Glutamatergic neuron (in vitro differentiated cells): ENCODE results near the gene RND3. TPM values are rescaled to one million over a fixed set of nuclear protein-coding genes. Genes with fewer than 3 reads are reported as not detected.
A peak's percentile ranks its signal among the peaks of the same experiment; 100 is the strongest.

Experiments used
- DNase-seq: peaks from one replicate; pipeline ENCODE4 v3.0.0; 2022
- H3K27ac Mint-ChIP-seq: one replicate; pipeline ENCODE4 v1.8.0; 2020; ENCODE audit warnings: mild to moderate bottlenecking, mixed read lengths, inconsistent platforms; ENCODE audit not compliant: unreplicated experiment
- H3K27me3 Mint-ChIP-seq: one replicate; pipeline ENCODE4 v1.8.0; 2020; ENCODE audit warnings: mild to moderate bottlenecking, moderate library complexity, mixed read lengths, inconsistent platforms; ENCODE audit not compliant: unreplicated experiment
- H3K36me3 Mint-ChIP-seq: one replicate; pipeline ENCODE4 v1.8.0; 2020; ENCODE audit warnings: mild to moderate bottlenecking, mixed read lengths, inconsistent platforms; ENCODE audit not compliant: unreplicated experiment
- H3K4me1 Mint-ChIP-seq: one replicate; pipeline ENCODE4 v1.8.0; 2020; ENCODE audit warnings: mild to moderate bottlenecking, low read depth, mixed read lengths, inconsistent platforms; ENCODE audit not compliant: unreplicated experiment
- H3K4me3 Mint-ChIP-seq: one replicate; pipeline ENCODE4 v1.8.0; 2020; ENCODE audit warnings: mild to moderate bottlenecking, mixed read lengths, inconsistent platforms; ENCODE audit not compliant: unreplicated experiment
- H3K9me3 Mint-ChIP-seq: one replicate; pipeline ENCODE4 v1.8.0; 2020; ENCODE audit warnings: mild to moderate bottlenecking, moderate library complexity, mixed read lengths, inconsistent platforms; ENCODE audit not compliant: unreplicated experiment
- total RNA-seq: library from RNA; stranded (reverse); fragmentation: NEBNext Ultra II Directional; extraction: Animal tissue kit (Norgen Biotek cat#: 25700); gene quantifications from one replicate; pipeline ENCODE4 v1.2.1, GENCODE V29; 2021; ENCODE audit not compliant: unreplicated experiment
- TF ChIP-seq, protein P1 (sequence below): fragments of 200-600 bp; sonication (generic); IDR thresholded peaks from one replicate; pipeline ENCODE4 v1.5.0; 2021; ENCODE audit not compliant: partially characterized antibody, unreplicated experiment

RND3 gene
- total RNA-seq, 1 donor from 2014 or later, result 49.0 TPM

DNA sequence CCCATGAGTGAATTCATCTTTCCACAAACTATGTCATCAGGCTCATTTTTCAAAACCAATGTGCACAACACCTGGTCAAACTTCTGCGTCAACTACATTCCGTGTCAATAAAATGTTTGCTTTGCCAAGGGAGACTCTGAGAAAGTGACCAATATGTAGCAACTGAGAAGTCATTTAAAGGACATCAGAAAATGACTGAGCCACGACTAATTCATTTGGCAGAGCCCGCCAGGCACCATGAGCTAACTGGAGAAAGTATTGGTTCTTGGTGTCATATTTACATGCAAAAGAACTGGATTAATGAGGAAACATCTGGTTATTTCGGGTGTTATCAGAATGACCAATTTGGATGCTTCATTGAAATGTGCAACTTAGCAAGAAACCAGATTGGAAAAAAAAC, 7.2 kb downstream of the RND3 start:
- TF ChIP-seq, protein P1, sequence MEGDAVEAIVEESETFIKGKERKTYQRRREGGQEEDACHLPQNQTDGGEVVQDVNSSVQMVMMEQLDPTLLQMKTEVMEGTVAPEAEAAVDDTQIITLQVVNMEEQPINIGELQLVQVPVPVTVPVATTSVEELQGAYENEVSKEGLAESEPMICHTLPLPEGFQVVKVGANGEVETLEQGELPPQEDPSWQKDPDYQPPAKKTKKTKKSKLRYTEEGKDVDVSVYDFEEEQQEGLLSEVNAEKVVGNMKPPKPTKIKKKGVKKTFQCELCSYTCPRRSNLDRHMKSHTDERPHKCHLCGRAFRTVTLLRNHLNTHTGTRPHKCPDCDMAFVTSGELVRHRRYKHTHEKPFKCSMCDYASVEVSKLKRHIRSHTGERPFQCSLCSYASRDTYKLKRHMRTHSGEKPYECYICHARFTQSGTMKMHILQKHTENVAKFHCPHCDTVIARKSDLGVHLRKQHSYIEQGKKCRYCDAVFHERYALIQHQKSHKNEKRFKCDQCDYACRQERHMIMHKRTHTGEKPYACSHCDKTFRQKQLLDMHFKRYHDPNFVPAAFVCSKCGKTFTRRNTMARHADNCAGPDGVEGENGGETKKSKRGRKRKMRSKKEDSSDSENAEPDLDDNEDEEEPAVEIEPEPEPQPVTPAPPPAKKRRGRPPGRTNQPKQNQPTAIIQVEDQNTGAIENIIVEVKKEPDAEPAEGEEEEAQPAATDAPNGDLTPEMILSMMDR, result no peak
- Mint-ChIP-seq H3K4me1 (peaks cover 43% of the 10 kb centered on the region), H3K27ac (no peak overlapping the region), H3K27me3 (no peaks in the 10 kb centered on the region), H3K4me3 (no peak overlapping the region), H3K9me3 (no peaks in the 10 kb centered on the region), H3K36me3 (no peaks in the 10 kb centered on the region)
- no peak for DNase-seq

DNA sequence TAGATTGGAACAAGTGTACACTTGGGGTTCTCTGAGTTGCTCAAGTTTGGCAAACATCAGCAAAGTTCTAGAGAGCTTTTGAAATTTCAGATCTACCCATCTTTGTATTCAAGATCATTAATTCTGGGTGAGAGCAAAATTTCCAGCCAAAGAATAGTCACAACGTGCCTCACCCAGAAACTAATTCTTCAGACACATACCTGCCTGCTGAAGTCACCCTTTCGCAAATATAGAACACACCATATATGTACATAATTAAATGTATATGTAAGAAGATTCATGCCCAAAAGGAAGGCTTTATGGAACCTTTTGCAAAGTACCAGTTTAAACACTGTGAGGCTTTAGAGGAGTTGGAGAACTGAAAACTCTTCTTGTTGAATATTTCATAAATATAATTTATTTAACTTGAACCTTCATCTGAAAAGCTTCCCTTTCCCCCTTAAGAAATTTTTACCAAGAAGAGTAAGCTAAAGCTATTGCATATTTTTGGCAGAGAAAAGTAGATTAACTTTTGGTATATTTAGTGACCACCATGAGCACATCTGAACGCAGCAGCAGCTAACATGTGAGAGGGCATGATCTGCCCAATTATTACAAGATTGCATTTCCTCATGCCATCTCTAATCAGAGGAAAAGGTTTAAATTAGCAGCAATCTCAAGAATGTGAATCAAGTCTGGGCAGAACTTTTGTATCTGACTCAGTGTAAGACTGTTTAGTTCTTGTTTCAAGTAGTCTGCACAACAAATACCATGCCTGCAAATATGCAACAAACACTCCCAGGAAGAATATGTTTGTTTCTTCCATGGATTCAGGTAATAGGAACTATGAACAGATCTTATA, 8.2 kb downstream of the RND3 start:
- Mint-ChIP-seq H3K27me3 (no peaks in the 10 kb centered on the region), H3K27ac (no peak overlapping the region), H3K4me3 (no peak overlapping the region), H3K9me3 (no peaks in the 10 kb centered on the region), H3K36me3 (no peaks in the 10 kb centered on the region), H3K4me1 (peaks cover 41% of the 10 kb centered on the region)
- TF ChIP-seq, protein P1, result no peak
- DNase-seq, result no peak

DNA sequence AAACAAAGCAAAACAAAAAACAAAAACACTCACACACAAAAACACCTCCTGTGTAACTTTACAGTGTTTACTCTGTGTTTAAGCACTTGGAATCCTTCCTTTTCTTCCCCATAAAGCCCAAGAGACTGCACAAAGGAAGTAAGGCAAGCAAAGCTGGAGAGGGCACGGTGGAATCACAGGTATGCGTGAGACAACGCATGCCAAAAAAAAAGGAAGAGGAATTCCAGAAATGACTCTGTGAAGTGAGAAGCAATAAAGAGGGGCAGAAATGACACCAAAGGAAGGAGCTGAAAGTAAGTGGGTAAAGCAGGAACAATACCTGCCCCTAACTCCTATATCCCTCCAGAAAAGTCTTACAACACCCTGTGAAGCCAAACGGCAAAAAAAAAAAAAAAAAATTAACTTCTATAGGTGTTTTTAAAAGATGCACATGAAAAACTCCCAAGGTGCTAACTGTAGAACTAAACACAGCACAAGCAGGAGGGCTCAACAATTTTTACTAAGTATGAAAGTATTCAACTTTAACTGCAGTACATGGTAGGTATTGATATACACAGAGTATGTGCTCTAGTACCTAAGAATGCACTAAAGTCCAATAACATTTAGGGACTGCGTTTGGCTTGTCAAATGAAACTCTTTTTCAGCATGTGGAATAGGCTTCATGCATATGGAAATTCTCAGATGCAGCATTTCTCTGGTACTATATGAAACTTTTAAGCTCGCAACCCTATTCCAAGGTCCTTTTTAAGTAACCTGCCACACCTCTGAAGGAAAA, 9.1 kb downstream of the RND3 start:
- Mint-ChIP-seq H3K9me3 (no peaks in the 10 kb centered on the region), H3K4me1 (peaks cover 37% of the 10 kb centered on the region), H3K27me3 (no peaks in the 10 kb centered on the region), H3K27ac (no peak overlapping the region), H3K4me3 (no peak overlapping the region), H3K36me3 (no peaks in the 10 kb centered on the region)
- no peak for DNase-seq
- TF ChIP-seq, protein P1, result no peak

DNA sequence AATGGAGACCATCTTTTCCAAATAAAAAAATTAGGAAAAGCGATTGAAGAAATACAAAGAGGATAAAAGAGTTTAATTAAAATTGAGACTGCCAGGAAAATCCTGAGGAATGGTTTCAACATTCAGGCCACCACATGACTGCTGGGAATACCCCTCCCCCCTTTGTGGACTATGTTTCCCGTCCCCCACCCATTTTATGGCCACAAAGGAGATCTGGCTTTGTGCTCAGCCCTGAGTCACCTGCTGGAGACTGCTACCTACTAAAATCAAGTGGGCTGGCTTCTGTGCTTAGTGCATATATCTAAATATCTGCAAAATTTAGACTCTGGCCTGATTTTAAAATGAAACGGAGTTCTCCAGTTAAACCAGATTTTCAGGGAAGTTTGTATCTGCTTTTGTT, 10.1 kb downstream of the RND3 start:
- Mint-ChIP-seq H3K27ac (no peak overlapping the region), H3K4me1 (peaks cover 29% of the 10 kb centered on the region), H3K4me3 (peak overlapping the region; percentile 68), H3K36me3 (no peaks in the 10 kb centered on the region), H3K27me3 (no peaks in the 10 kb centered on the region), H3K9me3 (no peaks in the 10 kb centered on the region)
- DNase-seq, result no peak
- TF ChIP-seq, protein P1, result no peak
